ENCODE results near the gene AUTS2. TPM values are rescaled to one million over a fixed set of nuclear protein-coding genes. Genes with fewer than 3 reads are reported as not detected.

The AUTS2 gene
- total and polyA plus RNA-seq, 4 donors = 4.9 to 24.4 (median 7.0) TPM

- Histone ChIP-seq H3K9ac (ENCODE audit: low read depth in 1 of 2, low read length in 2 of 2) (no peak overlapping the region), H3K9me3 (ENCODE audit: control insufficient read depth in 4 of 4, low read length in 3 of 4) (no peaks in the 10 kb centered on the region), H3K4me3 (ENCODE audit: low read depth in 1 of 3, low read length in 3 of 3) (no peak overlapping the region), H3K36me3 (ENCODE audit: control insufficient read depth in 4 of 4, insufficient read depth in 3 of 4, low read depth in 1 of 4, low read length in 3 of 4) (peaks cover 0 to 22% (median 0%) of the 10 kb centered on the region in 4 donors), H3K4me1 (ENCODE audit: control insufficient read depth in 4 of 4, insufficient read depth in 4 of 4, low read length in 3 of 4) (peaks cover 0 to 3% (median 0%) of the 10 kb centered on the region in 4 donors), H3K27me3 (ENCODE audit: control insufficient read depth in 4 of 4, insufficient read depth in 4 of 4, low read length in 3 of 4) (no peaks in the 10 kb centered on the region), H3K27ac (ENCODE audit: low read depth in 1 of 2, low read length in 2 of 2) (no peak overlapping the region)
- no peak for DNase-seq (ENCODE audit: low spot score)
- no peak for TF ChIP-seq YY1 (IDR thresholded peaks at IDR 0.05)
- no peak for TF ChIP-seq RXRA (IDR thresholded peaks at IDR 0.05)
- TF ChIP-seq NR2F2 (IDR thresholded peaks at IDR 0.05) = no peak
- no peak for TF ChIP-seq MAX (IDR thresholded peaks at IDR 0.05)
- no peak for TF ChIP-seq JUND (IDR thresholded peaks at IDR 0.05)
- TF ChIP-seq RAD21 (IDR thresholded peaks at IDR 0.05) = no peak
- TF ChIP-seq ATF3 (IDR thresholded peaks at IDR 0.05) = no peak
- TF ChIP-seq HNF4G (IDR thresholded peaks at IDR 0.05) = no peak
- TF ChIP-seq SP1 (IDR thresholded peaks at IDR 0.05) = no peak
- no peak for TF ChIP-seq HNF4A (conservative IDR thresholded peaks at IDR 0.05)
- 88% methylated on average over 8 of the region's 8 CpGs for WGBS
Measured at GRCh38 chr7:70645279-70645678, 1047.0 kb downstream of the AUTS2 start.

GRCh38 chr7:70645876-70646351 lies 1047.6 kb downstream of the AUTS2 start:
- no peak for DNase-seq (ENCODE audit: low spot score)
- 90% methylated on average over 10 of the region's 10 CpGs for WGBS
- Histone ChIP-seq H3K9ac (ENCODE audit: low read depth in 1 of 2, low read length in 2 of 2) (no peak overlapping the region), H3K9me3 (ENCODE audit: control insufficient read depth in 4 of 4, low read length in 3 of 4) (no peaks in the 10 kb centered on the region), H3K27me3 (ENCODE audit: control insufficient read depth in 4 of 4, insufficient read depth in 4 of 4, low read length in 3 of 4) (no peaks in the 10 kb centered on the region), H3K4me1 (ENCODE audit: control insufficient read depth in 4 of 4, insufficient read depth in 4 of 4, low read length in 3 of 4) (peaks cover 0 to 3% (median 0%) of the 10 kb centered on the region in 4 donors), H3K27ac (ENCODE audit: low read depth in 1 of 2, low read length in 2 of 2) (no peak overlapping the region), H3K4me3 (ENCODE audit: low read depth in 1 of 3, low read length in 3 of 3) (no peak overlapping the region), H3K36me3 (ENCODE audit: control insufficient read depth in 4 of 4, insufficient read depth in 3 of 4, low read depth in 1 of 4, low read length in 3 of 4) (peaks cover 0 to 22% (median 0%) of the 10 kb centered on the region in 4 donors)
- no peak for TF ChIP-seq EGR1 (IDR thresholded peaks at IDR 0.05; ENCODE audit: low read depth in 2 of 2)
- TF ChIP-seq ZBTB33 (IDR thresholded peaks at IDR 0.05) = no peak
- TF ChIP-seq RXRA (IDR thresholded peaks at IDR 0.05) = no peak
- TF ChIP-seq HNF4A (conservative IDR thresholded peaks at IDR 0.05) = no peak
- no peak for TF ChIP-seq CTCF (IDR thresholded peaks at IDR 0.05; ENCODE audit: low read depth, low read length, missing input control)
- no peak for TF ChIP-seq NR2F2 (IDR thresholded peaks at IDR 0.05)
- no peak for TF ChIP-seq ATF3 (IDR thresholded peaks at IDR 0.05)
- TF ChIP-seq GABPA (IDR thresholded peaks at IDR 0.05 in 1 of 2, conservative IDR thresholded peaks at IDR 0.05 in 1 of 2) = no peak
- TF ChIP-seq MAX (IDR thresholded peaks at IDR 0.05) = no peak
- TF ChIP-seq SP1 (IDR thresholded peaks at IDR 0.05) = no peak
